Psoas muscle (tissue), 8 donors: ENCODE data around the gene TSPAN14. TPM values are rescaled to one million over a fixed set of nuclear protein-coding genes. Genes with fewer than 3 reads are reported as not detected.

ENCODE experiments used
- ATAC-seq, 4 donors: fragments of 200-7000 bp; cut with Tn5 transposase; one replicate each; pipeline ENCODE4 v1.9.1; 2020; ENCODE audit warnings: moderate library complexity in 3 of 4, mild to moderate bottlenecking in 2 of 4
- DNase-seq, 2 donors: peaks; one replicate each; pipeline ENCODE4 v3.0.0-alpha.2; 2020
- H3K27ac ChIP-seq: fragments of 200-600 bp; one replicate; pipeline ENCODE4 v1.8.0; 2022
- H3K27me3 ChIP-seq, 3 donors: fragments of 200-600 bp in 1 of 3; one replicate each; pipeline versions ENCODE4 v1.6.1 to v1.8.0; 2013 to 2022; ENCODE audit warnings: low read length in 2 of 3, mild to moderate bottlenecking in 2 of 3, moderate library complexity in 1 of 3; ENCODE audit not compliant: insufficient read depth in 3 of 3
- H3K36me3 ChIP-seq, 2 donors: fragments of 200-600 bp in 1 of 2; one replicate each; pipeline versions ENCODE4 v1.6.1 to v1.8.0; 2013 to 2022; ENCODE audit warnings: low read depth in 1 of 2, mild to moderate bottlenecking in 1 of 2, moderate library complexity in 1 of 2; ENCODE audit not compliant: insufficient read depth in 1 of 2
- H3K4me1 ChIP-seq: fragments of 200-600 bp; one replicate; pipeline ENCODE4 v1.8.0; 2022
- H3K4me3 ChIP-seq: fragments of 200-600 bp; one replicate; pipeline ENCODE4 v1.8.0; 2022; ENCODE audit warnings: mild to moderate bottlenecking
- H3K9me3 ChIP-seq: fragments of 200-600 bp; one replicate; pipeline ENCODE4 v1.8.0; 2022
- WGBS, 3 donors: extraction: QIAGEN DNeasy Blood & Tissue Kit; methylation state at CpG; one replicate each; pipeline versions ENCODE4 v1.1.6 to v1.1.7; 2013; 5-methylcytosine and 5-hydroxymethylcytosine counted together
- intact Hi-C, 2 donors: fragments of 100-400 bp; cut with DNase I; formaldehyde crosslinking; loops; one replicate each; pipeline versions ENCODE4 v1.11.0 to v1.14.2; 2022
- polyA plus RNA-seq, 3 donors: library from polyadenylated mRNA; stranded (reverse); fragments of 200-250 nt; gene quantifications; one replicate each; pipeline ENCODE4 v1.2.3, GENCODE V29; 2013
- total RNA-seq, 4 donors: library from RNA; stranded (reverse); fragmentation: NEBNext Ultra II Directional in 2 of 4; extraction: Animal tissue kit (Norgen Biotek cat#: 25700) in 2 of 4; gene quantifications; one replicate each; pipeline versions ENCODE4 v1.2.1 to v1.2.4, GENCODE V29; 2021 to 2023
- TF ChIP-seq, protein P1 (sequence below): fragments of 200-600 bp; IDR thresholded peaks from one replicate; pipeline ENCODE4 v1.8.0; 2022; ENCODE audit warnings: antibody characterized with exemption
- donor health status: healthy with polysubstance abuse.
- donor health status: DM: no; HTN: no; CAD: no; lungs with moderate emphysema.
- donor health status: Bipolar disorder and iron deficiency.
- donor health status: healthy.
- donor health status: DM: yes; HTN: yes; CAD: no.
- donor health status: DM: no; HTN: no; CAD: no.
- donor health status: DM: no; HTN: no; CAD: no.
- donor health status: DM: yes; HTN: yes; CAD: no.

TSPAN14 gene
- total and polyA plus RNA-seq, 7 donors, result 19.4 to 33.3 (median 23.9) TPM

- no peak overlapping the region for H3K4me3 ChIP-seq
- 57 to 79% (median 65%) methylated on average over 3 of the region's 3 CpGs for WGBS, 3 donors
These were observed 128.3 kb downstream of the TSPAN14 start for GRCh38 chr10:80582286-80582960.

More at GRCh38 chr10:80582286-80582960, 128.3 kb downstream of the TSPAN14 start:
- Histone ChIP-seq H3K27ac (no peak overlapping the region), H3K4me1 (no peaks in the 10 kb centered on the region), H3K27me3 (peaks cover 0 to 2% (median 0%) of the 10 kb centered on the region in 3 donors), H3K9me3 (no peaks in the 10 kb centered on the region), H3K36me3 (no peaks in the 10 kb centered on the region)
- DNase-seq, result no peak
- no peak for ATAC-seq
- TF ChIP-seq, protein P1, sequence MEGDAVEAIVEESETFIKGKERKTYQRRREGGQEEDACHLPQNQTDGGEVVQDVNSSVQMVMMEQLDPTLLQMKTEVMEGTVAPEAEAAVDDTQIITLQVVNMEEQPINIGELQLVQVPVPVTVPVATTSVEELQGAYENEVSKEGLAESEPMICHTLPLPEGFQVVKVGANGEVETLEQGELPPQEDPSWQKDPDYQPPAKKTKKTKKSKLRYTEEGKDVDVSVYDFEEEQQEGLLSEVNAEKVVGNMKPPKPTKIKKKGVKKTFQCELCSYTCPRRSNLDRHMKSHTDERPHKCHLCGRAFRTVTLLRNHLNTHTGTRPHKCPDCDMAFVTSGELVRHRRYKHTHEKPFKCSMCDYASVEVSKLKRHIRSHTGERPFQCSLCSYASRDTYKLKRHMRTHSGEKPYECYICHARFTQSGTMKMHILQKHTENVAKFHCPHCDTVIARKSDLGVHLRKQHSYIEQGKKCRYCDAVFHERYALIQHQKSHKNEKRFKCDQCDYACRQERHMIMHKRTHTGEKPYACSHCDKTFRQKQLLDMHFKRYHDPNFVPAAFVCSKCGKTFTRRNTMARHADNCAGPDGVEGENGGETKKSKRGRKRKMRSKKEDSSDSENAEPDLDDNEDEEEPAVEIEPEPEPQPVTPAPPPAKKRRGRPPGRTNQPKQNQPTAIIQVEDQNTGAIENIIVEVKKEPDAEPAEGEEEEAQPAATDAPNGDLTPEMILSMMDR, result no peak
- intact Hi-C loops, result no loop called here

Other genes with a start within 250 kb of the TSPAN14 start
- 100 to 1,000 TPM; 120 to 389 (median 273) TPM for gene ANXA11, start 248.8 kb upstream of the TSPAN14 start, total RNA-seq
- 100 to 1,000 TPM; 112 to 164 (median 132) TPM for gene ANXA11, start 248.8 kb upstream of the TSPAN14 start, polyA plus RNA-seq
- under 1 TPM in 1 of 4 donors, not detected in 3; 0.49 TPM for gene MAT1A, start 164.7 kb upstream of the TSPAN14 start, total RNA-seq
- not detected for gene MAT1A, start 164.7 kb upstream of the TSPAN14 start, polyA plus RNA-seq
- gene DYDC1, start 97.6 kb upstream of the TSPAN14 start, total RNA-seq, result not detected
- gene DYDC1, start 97.6 kb upstream of the TSPAN14 start, polyA plus RNA-seq, result not detected
- not detected for gene DYDC2, start 97.5 kb upstream of the TSPAN14 start, total RNA-seq
- gene DYDC2, start 97.5 kb upstream of the TSPAN14 start, polyA plus RNA-seq, result not detected
- 10 to 100 TPM; 34.2 to 51.8 (median 41.4) TPM for gene PRXL2A, start 45.8 kb upstream of the TSPAN14 start, total RNA-seq
- gene PRXL2A, start 45.8 kb upstream of the TSPAN14 start, polyA plus RNA-seq, result 10 to 100 TPM; 19.0 to 39.9 (median 28.4) TPM
- gene SH2D4B, start 83.6 kb downstream of the TSPAN14 start, total RNA-seq, result not detected
- under 1 TPM in 1 of 3 donors, not detected in 2; 0.01 TPM for gene SH2D4B, start 83.6 kb downstream of the TSPAN14 start, polyA plus RNA-seq